Parathyroid adenoma (tissue), 2 donors: Measurements from ENCODE around the gene TTC28.

Source experiments
- H2AFZ ChIP-seq: fragments of 300-600 bp; sonication (generic); one replicate; pipeline ENCODE4 v1.7.0; 2017; ENCODE audit warnings: antibody characterized with exemption, mild to moderate bottlenecking
- H3K27ac ChIP-seq: fragments of 300-600 bp; sonication (generic); one replicate; pipeline ENCODE4 v1.7.0; 2017
- H3K27me3 ChIP-seq: fragments of 300-600 bp; sonication (generic); one replicate; pipeline ENCODE4 v1.7.0; 2017; ENCODE audit warnings: low read length; ENCODE audit not compliant: control insufficient read depth, insufficient read depth
- H3K36me3 ChIP-seq: fragments of 300-600 bp; sonication (generic); one replicate; pipeline ENCODE4 v1.7.0; 2017; ENCODE audit warnings: low read length; ENCODE audit not compliant: control insufficient read depth, insufficient read depth
- H3K4me1 ChIP-seq: fragments of 300-600 bp; sonication (generic); one replicate; pipeline ENCODE4 v1.7.0; 2017; ENCODE audit warnings: control low read depth
- H3K4me2 ChIP-seq: fragments of 300-600 bp; sonication (generic); one replicate; pipeline ENCODE4 v1.7.0; 2017; ENCODE audit warnings: low read length
- H3K4me3 ChIP-seq: fragments of 300-600 bp; sonication (generic); one replicate; pipeline ENCODE4 v1.7.0; 2017; ENCODE audit warnings: low read depth, low read length
- H3K79me2 ChIP-seq: fragments of 300-600 bp; sonication (generic); one replicate; pipeline ENCODE4 v1.7.0; 2017; ENCODE audit warnings: control low read depth
- H3K9ac ChIP-seq: fragments of 300-600 bp; sonication (generic); one replicate; pipeline ENCODE4 v1.7.0; 2017; ENCODE audit warnings: mild to moderate bottlenecking
- H3K9me3 ChIP-seq: fragments of 300-600 bp; sonication (generic); one replicate; pipeline ENCODE4 v1.7.0; 2017; ENCODE audit warnings: low read length; ENCODE audit not compliant: control insufficient read depth
- TF ChIP-seq, protein P1 (sequence below): fragments of 300-600 bp; sonication (generic); IDR thresholded peaks from one replicate; pipeline ENCODE4 v1.7.0; 2017; ENCODE audit warnings: antibody characterized with exemption, mild to moderate bottlenecking
- donor health status: primary hyperparathyroidism.

The TTC28 gene

DNA sequence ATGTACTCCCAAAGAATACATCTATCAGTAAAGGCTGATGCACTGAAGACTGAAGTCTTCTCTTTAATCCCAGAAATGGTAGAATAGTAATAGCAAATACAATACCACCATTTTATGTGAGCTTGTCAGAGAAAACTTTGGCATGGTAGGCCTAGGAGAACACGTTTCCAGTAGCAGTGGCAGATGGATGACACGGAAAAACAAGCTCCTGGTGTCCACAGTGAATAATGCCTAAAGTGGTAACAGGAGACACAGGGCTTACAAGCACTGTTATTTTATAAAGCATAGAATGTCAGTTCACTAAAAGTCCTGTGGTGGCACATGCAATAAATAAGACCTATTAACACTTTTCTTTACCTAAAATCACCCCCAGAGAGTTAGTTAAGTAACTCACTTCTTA lies 277.6 kb downstream of the TTC28 start:
- Histone ChIP-seq H3K9ac (no peak overlapping the region), H3K4me3 (no peak overlapping the region), H3K27ac (no peak overlapping the region), H3K9me3 (no peaks in the 10 kb centered on the region), H2AFZ (no peak overlapping the region), H3K79me2 (peaks cover 2% of the 10 kb centered on the region), H3K36me3 (no peaks in the 10 kb centered on the region), H3K4me1 (no peaks in the 10 kb centered on the region), H3K27me3 (no peaks in the 10 kb centered on the region), H3K4me2 (no peak overlapping the region)
- TF ChIP-seq, protein P1, sequence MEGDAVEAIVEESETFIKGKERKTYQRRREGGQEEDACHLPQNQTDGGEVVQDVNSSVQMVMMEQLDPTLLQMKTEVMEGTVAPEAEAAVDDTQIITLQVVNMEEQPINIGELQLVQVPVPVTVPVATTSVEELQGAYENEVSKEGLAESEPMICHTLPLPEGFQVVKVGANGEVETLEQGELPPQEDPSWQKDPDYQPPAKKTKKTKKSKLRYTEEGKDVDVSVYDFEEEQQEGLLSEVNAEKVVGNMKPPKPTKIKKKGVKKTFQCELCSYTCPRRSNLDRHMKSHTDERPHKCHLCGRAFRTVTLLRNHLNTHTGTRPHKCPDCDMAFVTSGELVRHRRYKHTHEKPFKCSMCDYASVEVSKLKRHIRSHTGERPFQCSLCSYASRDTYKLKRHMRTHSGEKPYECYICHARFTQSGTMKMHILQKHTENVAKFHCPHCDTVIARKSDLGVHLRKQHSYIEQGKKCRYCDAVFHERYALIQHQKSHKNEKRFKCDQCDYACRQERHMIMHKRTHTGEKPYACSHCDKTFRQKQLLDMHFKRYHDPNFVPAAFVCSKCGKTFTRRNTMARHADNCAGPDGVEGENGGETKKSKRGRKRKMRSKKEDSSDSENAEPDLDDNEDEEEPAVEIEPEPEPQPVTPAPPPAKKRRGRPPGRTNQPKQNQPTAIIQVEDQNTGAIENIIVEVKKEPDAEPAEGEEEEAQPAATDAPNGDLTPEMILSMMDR: no peak

DNA sequence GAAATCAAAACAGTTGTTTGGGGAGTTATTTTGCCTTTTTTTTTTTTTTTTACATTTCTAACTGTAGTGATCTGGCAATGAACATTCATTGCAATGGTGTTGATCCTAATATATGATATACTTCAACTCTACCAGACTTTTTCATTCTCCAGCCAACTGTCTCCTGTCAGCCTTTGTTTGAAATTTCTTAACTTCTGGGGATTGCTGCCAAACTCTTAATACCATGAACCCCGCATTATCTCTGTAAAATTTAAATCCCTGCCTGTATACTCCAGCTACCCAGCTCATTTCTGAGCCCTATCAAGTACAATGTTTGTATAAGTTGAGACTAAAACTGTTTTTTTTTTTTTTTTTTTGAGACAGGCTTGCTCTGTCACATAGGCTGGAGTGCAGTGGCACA lies 280.7 kb downstream of the TTC28 start:
- Histone ChIP-seq H3K9me3 (no peaks in the 10 kb centered on the region), H3K27ac (no peak overlapping the region), H3K36me3 (no peaks in the 10 kb centered on the region), H3K4me1 (no peaks in the 10 kb centered on the region), H3K9ac (no peak overlapping the region), H3K4me3 (no peak overlapping the region), H3K4me2 (no peak overlapping the region), H3K79me2 (no peaks in the 10 kb centered on the region), H2AFZ (no peak overlapping the region), H3K27me3 (no peaks in the 10 kb centered on the region)
- TF ChIP-seq, protein P1: no peak

DNA sequence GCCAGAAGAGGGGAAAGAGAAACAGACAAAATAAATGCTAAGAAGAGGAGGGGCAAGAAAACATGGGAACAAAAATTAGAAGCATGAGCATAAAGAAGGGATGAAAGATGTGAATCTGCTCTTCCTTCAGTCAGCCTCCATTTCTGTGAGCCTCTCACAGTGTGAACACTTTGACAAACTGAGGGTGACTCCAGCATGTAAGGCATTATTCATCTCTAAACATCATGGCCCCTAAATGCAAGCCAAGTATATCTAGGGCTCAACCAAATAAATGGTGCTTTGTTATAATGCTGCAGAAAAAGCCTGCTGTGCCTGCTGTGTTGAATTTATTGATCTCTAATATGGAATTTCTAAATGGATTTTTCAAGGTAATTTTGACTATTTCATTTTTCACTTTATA lies 281.3 kb downstream of the TTC28 start:
- H3K4me1 ChIP-seq: no peaks in the 10 kb centered on the region
- H3K4me3 ChIP-seq: no peak overlapping the region
- no peaks in the 10 kb centered on the region for H3K79me2 ChIP-seq
- no peak overlapping the region for H2AFZ ChIP-seq
- H3K27ac ChIP-seq: no peak overlapping the region
- TF ChIP-seq, protein P1: no peak
- H3K9me3 ChIP-seq: no peaks in the 10 kb centered on the region
- H3K36me3 ChIP-seq: no peaks in the 10 kb centered on the region
- H3K9ac ChIP-seq: no peak overlapping the region
- H3K27me3 ChIP-seq: no peaks in the 10 kb centered on the region
- H3K4me2 ChIP-seq: no peak overlapping the region

DNA sequence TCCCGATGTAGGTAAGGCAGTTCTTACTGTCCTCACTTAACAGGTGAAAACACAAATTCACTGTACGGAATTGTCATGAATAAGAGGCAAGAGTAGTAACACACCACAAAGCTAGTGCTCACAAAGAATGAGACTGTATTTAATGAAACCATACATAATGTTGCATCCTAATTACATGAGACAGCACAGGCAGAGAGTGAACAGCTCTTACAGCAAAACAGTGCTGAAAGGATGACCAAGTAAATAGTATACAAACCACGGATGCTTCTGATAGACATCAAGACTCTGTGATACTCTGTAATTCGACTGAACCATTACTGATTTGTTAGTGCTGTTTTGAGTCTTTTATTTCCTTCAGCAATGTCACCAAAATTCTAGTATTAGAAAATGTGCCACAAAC lies 282.3 kb downstream of the TTC28 start:
- H3K27ac ChIP-seq: no peak overlapping the region

More for the DNA sequence above, 282.3 kb downstream of the TTC28 start:
- TF ChIP-seq, protein P1: no peak
- H3K4me2 ChIP-seq: no peak overlapping the region
- H3K36me3 ChIP-seq: no peaks in the 10 kb centered on the region
- no peaks in the 10 kb centered on the region for H3K27me3 ChIP-seq
- no peak overlapping the region for H3K9ac ChIP-seq
- no peaks in the 10 kb centered on the region for H3K4me1 ChIP-seq
- no peak overlapping the region for H2AFZ ChIP-seq
- H3K4me3 ChIP-seq: no peak overlapping the region
- no peaks in the 10 kb centered on the region for H3K79me2 ChIP-seq
- no peaks in the 10 kb centered on the region for H3K9me3 ChIP-seq
